ENCODE results near the gene MKLN1.

The MKLN1 gene

DNA sequence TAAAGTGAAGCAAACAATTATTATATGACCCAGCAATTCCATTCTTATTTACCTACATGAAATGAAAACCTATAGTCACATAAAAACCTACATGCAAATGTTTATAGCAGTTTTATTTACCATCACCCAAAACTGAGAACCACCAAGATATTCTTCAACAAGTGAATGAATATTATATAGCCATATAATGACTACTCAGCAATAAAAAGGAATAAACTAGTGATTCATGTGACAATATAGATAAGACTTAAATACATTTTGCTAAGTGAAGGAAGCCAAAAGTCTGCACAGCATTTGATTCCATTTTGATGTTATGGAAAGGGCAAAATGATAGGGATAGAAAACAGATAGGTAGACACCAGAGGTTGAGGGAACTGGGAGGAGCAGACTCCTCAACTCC, 197.0 kb downstream of the MKLN1 start:
- FAIRE-seq: no peak
- DNase-seq (ENCODE audit: insufficient read length): no peak
- no peak for TF ChIP-seq TAF1 (IDR thresholded peaks at IDR 0.05; ENCODE audit: borderline replicate concordance, low read depth, low read length)
- no peak for TF ChIP-seq POLR2A (IDR thresholded peaks at IDR 0.05; ENCODE audit: low read depth, low read length)
- TF ChIP-seq POLR2AphosphoS5 (IDR thresholded peaks at IDR 0.05; ENCODE audit: low read depth, low read length): no peak

DNA sequence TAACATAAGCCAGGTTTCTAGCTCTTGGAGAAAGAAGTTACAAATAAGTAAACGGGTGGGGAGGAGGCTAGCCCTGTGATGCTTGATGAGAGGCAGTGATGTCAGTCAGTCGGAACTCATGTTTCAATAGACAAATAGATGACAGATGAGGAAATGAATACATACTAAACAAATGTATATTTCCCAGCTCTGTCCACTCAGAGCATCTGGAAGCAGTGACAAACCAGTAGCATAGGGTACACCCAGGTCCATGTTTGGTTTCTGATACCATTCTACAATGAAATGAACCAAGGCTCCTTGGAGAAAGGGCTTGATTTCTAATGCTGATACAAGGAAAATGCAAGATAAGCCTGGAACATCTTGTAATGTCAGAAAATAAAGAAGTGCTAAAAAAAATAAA, 198.1 kb downstream of the MKLN1 start:
- TF ChIP-seq POLR2A (IDR thresholded peaks at IDR 0.05; ENCODE audit: low read depth, low read length) (no peak), TAF1 (IDR thresholded peaks at IDR 0.05; ENCODE audit: borderline replicate concordance, low read depth, low read length) (no peak), POLR2AphosphoS5 (IDR thresholded peaks at IDR 0.05; ENCODE audit: low read depth, low read length) (no peak)
- DNase-seq (ENCODE audit: insufficient read length) (no peak), FAIRE-seq (no peak)

DNA sequence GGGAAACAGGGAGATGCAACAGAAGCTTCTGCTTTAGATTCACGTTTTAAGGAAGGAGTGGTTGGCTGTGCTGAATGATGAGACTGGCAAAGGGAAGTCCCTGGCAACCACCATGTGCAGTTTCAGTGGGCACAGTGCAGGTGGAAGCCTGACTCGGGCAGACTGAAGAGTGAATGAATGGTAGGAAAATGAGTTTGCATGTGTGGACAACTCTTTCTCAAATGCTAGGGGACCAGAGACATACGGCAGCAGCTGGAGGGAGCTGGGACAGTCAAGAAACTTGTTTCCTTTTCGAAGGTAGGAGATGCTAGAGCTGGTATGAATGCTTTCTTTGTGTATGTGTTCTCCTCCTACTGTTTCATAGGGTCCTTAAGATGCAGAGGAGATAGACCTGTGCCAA, 199.8 kb downstream of the MKLN1 start:
- TF ChIP-seq POLR2AphosphoS5 (IDR thresholded peaks at IDR 0.05; ENCODE audit: low read depth, low read length) (no peak), POLR2A (IDR thresholded peaks at IDR 0.05; ENCODE audit: low read depth, low read length) (no peak), TAF1 (IDR thresholded peaks at IDR 0.05; ENCODE audit: borderline replicate concordance, low read depth, low read length) (no peak)
- FAIRE-seq: no peak
- no peak for DNase-seq (ENCODE audit: insufficient read length)

DNA sequence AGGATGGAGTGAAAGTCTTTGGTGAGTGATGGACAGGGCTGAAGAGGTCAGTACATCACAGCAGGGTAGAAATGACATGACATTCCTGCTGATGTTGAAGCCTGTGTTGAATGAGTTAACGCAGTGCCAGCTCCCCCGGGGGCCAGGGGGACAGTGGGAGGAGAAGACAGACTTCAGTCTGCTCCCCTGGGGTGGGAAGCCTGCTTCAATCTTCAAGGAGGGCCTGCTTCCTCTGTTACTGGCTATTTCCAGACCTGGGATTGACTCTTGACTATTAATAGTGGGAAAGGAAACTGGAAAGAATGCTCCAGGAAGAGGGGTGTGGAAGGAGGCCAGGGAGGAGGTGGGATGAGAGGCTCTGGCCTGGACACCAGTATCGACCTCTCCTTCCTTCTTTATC, 201.5 kb downstream of the MKLN1 start:
- FAIRE-seq (no peak), DNase-seq (ENCODE audit: insufficient read length) (no peak)
- TF ChIP-seq TAF1 (IDR thresholded peaks at IDR 0.05; ENCODE audit: borderline replicate concordance, low read depth, low read length) (no peak), POLR2AphosphoS5 (IDR thresholded peaks at IDR 0.05; ENCODE audit: low read depth, low read length) (no peak), POLR2A (IDR thresholded peaks at IDR 0.05; ENCODE audit: low read depth, low read length) (no peak)

DNA sequence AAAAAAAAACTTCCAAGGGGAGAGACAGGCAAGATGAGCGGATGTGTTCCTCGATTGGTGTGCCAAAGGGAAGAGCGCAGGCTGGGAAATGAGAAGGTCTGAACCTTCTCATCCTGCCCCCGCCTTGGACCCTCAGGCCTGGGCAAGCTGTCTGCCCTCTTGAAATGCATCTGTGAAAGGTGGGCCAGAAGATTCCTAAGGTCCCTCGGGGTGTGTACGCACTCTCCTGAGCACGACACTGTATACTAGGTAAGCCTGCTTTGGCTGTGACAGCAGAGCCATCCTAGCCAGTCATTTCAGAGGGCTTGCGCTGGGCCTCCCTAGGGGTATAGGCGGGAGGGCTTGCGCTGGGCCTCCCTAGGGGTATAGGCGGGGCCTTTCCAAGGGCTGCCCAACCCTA, 201.9 kb downstream of the MKLN1 start:
- FAIRE-seq (no peak), DNase-seq (ENCODE audit: insufficient read length) (no peak)
- TF ChIP-seq POLR2A (IDR thresholded peaks at IDR 0.05; ENCODE audit: low read depth, low read length) (no peak), TAF1 (IDR thresholded peaks at IDR 0.05; ENCODE audit: borderline replicate concordance, low read depth, low read length) (no peak), POLR2AphosphoS5 (IDR thresholded peaks at IDR 0.05; ENCODE audit: low read depth, low read length) (no peak)

DNA sequence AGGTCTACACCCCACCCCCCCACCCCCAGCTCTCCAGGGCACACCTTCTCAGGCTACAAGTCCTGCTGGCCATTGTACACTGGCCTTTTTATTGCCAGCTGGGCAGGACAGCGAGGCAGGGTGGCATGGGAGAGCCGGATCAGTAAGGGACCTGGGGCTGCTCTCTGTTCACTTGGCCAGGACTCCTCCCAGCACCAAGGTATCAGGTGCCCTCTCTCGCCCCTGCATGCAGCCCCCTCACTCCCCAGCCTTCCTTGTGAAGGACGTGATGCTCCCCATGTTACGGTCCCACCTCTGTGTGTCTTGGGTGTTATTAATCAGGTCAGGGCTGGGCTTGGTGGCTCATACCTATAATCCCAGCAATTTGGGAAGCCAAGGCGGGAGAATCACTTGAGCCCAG, 202.5 kb downstream of the MKLN1 start:
- DNase-seq (ENCODE audit: insufficient read length) (no peak), FAIRE-seq (no peak)
- TF ChIP-seq POLR2A (IDR thresholded peaks at IDR 0.05; ENCODE audit: low read depth, low read length) (no peak), TAF1 (IDR thresholded peaks at IDR 0.05; ENCODE audit: borderline replicate concordance, low read depth, low read length) (no peak)

DNA sequence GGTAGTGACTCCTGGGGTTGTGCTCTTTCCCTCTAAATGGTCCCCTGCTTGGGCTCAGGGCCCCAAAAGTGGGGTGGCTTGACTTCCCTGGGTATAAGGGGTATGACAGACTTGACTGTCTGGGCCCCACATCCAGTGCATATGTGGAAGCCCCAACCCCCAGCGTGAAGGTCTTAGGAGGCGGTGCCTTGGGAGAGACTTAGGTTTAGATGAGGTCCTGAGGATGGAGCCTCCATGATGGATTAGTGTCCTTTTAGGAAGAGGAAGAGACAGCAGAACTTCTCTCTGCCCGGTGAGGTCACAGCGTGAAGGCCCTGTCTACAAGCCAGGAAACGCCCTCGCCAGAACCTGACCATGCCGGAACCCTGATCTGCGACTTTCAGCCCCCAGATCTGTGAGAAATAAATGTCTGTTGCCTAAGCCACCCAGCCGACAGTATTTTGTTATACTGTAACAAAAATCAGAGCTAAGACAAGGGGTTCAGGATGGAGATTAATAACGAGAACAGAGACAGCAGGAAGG, 205.0 kb downstream of the MKLN1 start:
- no peak for FAIRE-seq
- DNase-seq (ENCODE audit: insufficient read length): no peak

DNA sequence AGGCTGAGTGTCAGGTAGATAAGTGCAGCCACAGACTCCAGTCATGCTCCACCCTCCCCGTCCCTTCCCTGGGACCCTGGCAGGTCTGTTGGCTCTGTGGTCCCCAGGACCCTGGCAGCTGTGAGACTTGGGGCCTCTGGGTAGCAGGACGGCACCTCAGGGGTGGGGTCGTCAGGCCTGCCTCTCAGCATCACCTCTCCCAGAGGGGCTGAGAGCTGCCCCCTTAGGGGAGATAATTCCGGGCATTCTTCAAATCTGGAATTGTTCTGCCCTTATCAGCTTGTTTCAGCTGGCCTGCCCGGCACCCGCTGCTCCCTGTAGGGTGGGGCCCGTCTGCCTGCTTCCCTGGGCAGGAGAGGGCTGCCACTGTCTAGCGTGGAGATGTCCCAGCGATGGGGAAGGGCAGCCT, 205.5 kb downstream of the MKLN1 start:
- TF ChIP-seq POLR2A (IDR thresholded peaks at IDR 0.05; ENCODE audit: low read depth, low read length) (no peak), TAF1 (IDR thresholded peaks at IDR 0.05; ENCODE audit: borderline replicate concordance, low read depth, low read length) (no peak), POLR2AphosphoS5 (IDR thresholded peaks at IDR 0.05; ENCODE audit: low read depth, low read length) (no peak)
- no peak for DNase-seq (ENCODE audit: insufficient read length)
- FAIRE-seq: no peak

More for the DNA sequence above, 205.0 kb downstream of the MKLN1 start:
- TF ChIP-seq TAF1 (IDR thresholded peaks at IDR 0.05; ENCODE audit: borderline replicate concordance, low read depth, low read length): no peak
- TF ChIP-seq POLR2A (IDR thresholded peaks at IDR 0.05; ENCODE audit: low read depth, low read length): no peak
- TF ChIP-seq POLR2AphosphoS5 (IDR thresholded peaks at IDR 0.05; ENCODE audit: low read depth, low read length): no peak

DNA sequence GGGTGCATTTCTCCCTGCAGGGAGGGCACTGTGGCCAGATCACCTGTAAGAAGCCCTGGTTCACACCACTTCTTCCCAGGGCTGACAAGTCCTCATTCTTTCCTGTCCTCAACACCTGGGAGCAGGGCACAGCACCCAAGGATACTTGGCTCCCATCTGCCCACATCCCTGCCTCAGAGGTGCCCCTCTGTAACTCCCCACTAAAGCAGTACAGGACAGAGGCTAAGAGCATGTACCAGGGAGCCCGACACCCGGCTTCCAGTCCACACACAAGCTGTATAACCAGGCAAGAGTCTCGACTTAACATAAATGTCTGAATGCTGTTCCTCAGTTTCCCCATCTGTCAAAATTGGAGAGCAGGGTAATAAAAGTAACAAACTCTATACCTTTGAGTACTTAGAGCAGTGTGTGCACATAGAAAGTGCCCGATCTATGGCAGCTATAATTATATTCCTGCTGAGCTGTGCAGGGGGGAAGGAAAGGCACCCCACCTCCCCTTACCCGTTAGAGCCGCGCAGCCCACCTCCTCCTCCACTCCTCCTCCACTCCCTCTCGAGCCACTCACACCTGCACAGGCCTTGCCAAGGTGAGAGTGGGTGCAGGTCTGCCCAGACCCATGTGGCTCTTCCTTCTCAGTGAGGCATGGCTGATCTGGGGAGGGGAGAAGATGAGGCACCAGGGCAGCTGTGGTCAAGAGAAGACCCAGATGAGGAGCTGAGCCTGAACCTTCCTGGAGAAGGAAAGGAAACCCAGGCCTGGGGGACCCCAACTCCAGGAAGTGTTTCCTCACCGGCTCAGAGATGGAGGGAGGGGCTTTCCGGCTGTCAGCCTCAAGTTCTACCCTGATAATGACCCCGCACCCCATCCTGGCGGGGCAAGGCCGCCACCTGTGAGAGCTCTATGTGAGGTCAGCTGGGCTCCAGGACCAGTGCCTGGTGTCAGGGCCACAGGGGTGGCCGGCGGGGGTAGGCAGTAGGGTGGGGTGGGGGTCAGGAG, 206.2 kb downstream of the MKLN1 start:
- DNase-seq (ENCODE audit: insufficient read length): no peak
- no peak for FAIRE-seq
- TF ChIP-seq TAF1 (IDR thresholded peaks at IDR 0.05; ENCODE audit: borderline replicate concordance, low read depth, low read length) (no peak), POLR2AphosphoS5 (IDR thresholded peaks at IDR 0.05; ENCODE audit: low read depth, low read length) (no peak), POLR2A (IDR thresholded peaks at IDR 0.05; ENCODE audit: low read depth, low read length) (no peak)

DNA sequence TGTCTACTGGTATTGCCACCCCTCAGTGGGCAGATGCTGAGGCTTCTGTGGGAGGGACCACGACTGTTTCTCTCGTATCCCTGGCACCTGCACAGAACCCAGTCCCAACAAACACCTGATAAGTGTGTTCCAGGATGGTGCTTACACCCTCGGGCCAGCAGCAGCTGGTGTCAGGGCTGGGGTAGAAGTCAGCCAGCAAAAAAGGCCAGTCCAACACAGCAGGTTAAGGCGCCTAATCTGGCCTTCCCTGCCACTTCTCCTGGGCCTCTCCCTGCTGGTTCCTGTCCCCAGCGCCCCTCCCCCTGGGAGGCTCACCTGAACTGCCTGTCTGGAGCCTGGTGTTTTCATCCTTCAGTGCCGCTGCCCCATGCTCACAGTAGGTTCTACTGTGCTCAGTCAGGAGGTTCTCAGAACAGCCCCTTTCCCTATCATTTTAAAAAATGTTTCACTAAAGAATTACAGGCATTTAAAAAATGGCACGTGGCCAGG, 208.7 kb downstream of the MKLN1 start:
- no peak for TF ChIP-seq TAF1 (IDR thresholded peaks at IDR 0.05; ENCODE audit: borderline replicate concordance, low read depth, low read length)
- TF ChIP-seq POLR2A (IDR thresholded peaks at IDR 0.05; ENCODE audit: low read depth, low read length): no peak
- no peak for TF ChIP-seq POLR2AphosphoS5 (IDR thresholded peaks at IDR 0.05; ENCODE audit: low read depth, low read length)
- DNase-seq (ENCODE audit: insufficient read length): no peak
- no peak for FAIRE-seq

DNA sequence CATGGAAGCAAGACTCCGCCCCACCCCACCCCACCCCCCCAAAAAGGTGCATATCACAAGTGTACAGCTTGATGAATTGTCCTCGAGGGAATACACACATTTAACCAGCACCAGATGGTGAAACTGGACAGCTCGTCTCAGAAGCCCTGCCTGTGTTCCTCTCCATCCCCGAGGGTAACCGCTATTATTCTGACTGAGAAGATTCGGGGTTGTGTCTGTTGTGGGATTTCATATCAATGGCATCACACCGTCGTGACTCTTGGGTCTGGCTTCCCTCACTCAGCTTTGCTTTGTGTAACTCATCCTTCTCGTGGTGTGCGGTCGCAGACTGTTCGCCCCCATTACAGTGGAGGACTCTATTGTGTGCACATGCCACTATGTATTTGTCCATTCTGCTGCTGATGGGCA, 209.9 kb downstream of the MKLN1 start:
- FAIRE-seq (no peak), DNase-seq (ENCODE audit: insufficient read length) (no peak)
- TF ChIP-seq POLR2A (IDR thresholded peaks at IDR 0.05; ENCODE audit: low read depth, low read length) (no peak), TAF1 (IDR thresholded peaks at IDR 0.05; ENCODE audit: borderline replicate concordance, low read depth, low read length) (no peak), POLR2AphosphoS5 (IDR thresholded peaks at IDR 0.05; ENCODE audit: low read depth, low read length) (no peak)

Measured in GM12892 (cell line).